ENCODE results near the gene CPN1.

CPN1 gene

DNA sequence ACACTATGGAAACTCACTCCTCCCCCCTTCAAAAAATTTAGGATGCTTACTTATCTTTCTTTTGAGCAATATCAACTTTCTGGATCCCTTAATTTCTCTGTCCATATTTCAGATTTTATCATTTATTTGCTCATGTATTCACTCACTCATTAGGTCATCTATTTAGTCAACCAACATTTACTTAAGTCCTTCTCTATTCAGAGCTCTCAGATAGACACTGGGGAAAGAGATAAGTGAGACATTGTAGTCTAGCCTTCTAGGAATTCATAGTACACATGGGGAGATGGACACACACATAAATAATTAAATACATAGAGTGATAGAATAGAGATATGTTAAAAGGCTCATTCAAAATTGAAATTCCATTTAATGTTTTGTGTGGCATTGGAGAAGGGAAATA, 9.2 kb downstream of the CPN1 start:
- TF ChIP-seq, protein P1, sequence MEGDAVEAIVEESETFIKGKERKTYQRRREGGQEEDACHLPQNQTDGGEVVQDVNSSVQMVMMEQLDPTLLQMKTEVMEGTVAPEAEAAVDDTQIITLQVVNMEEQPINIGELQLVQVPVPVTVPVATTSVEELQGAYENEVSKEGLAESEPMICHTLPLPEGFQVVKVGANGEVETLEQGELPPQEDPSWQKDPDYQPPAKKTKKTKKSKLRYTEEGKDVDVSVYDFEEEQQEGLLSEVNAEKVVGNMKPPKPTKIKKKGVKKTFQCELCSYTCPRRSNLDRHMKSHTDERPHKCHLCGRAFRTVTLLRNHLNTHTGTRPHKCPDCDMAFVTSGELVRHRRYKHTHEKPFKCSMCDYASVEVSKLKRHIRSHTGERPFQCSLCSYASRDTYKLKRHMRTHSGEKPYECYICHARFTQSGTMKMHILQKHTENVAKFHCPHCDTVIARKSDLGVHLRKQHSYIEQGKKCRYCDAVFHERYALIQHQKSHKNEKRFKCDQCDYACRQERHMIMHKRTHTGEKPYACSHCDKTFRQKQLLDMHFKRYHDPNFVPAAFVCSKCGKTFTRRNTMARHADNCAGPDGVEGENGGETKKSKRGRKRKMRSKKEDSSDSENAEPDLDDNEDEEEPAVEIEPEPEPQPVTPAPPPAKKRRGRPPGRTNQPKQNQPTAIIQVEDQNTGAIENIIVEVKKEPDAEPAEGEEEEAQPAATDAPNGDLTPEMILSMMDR (IDR thresholded peaks at IDR 0.05), result no peak

DNA sequence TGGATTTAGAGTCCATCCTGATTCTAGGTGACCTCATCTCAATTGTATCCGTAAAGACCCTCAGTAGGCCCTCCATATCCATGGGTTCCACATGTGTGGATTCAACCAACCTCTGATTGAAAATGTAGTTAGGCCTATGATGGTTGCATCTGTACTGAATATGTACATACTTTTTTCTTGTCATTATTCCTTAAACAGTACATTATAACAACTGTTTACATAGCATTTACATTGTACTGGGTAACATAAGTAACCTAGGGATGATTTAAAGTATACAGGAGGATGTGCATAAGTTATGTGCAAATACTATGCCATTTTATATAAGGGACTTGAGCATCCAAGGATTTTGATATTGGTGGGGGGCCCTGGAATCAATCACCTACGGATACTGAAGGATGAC, 10.1 kb downstream of the CPN1 start:
- TF ChIP-seq, protein P1 (IDR thresholded peaks at IDR 0.05), result no peak

DNA sequence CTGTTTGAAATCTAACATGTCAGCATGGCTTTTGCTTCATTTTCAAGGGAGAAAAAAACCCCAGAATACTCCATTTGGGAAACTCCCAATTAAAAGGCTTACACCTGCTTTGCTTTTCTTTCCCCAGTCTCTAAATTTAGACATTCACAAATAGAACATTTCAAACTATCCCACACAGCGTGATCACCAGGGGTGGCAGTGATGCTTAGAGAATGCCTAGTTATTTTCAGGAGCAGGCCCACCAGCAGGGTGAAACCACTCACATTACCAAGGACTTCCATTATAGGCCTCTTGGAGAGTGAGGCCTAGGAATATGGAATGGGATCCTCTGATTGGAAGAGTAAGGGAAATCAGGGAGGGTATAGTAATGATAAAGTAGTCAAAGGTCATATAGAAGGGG, 14.2 kb downstream of the CPN1 start:
- TF ChIP-seq, protein P1 (IDR thresholded peaks at IDR 0.05), result no peak

DNA sequence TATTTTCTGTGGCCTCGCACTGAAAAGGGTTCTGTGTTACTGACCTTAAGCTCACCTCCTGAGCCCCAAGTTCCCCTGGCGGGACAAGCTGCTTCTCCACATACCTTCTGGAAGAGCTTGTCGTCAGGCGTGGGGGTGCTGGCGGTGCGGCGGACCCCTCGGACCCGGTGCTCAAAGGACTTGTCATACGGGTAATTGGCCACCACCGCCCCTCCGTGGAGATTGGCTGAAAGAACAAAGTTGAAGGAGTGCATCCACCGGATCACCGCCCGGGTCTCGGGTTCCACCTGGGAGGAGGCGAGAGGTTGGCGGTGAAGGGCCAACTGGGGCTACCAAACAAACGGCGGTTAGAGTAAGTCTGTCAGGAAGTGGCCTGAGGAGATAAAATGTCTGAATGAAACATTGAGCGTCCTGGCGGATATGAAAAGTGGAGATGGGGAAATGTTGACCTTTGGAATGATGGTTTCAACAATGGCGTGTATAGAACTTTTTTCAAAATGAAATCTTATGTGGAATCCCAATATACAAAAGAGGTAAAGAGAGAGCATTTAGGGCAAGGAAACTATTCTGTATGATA, 16.5 kb downstream of the CPN1 start:
- TF ChIP-seq, protein P1 (IDR thresholded peaks at IDR 0.05), result no peak

DNA sequence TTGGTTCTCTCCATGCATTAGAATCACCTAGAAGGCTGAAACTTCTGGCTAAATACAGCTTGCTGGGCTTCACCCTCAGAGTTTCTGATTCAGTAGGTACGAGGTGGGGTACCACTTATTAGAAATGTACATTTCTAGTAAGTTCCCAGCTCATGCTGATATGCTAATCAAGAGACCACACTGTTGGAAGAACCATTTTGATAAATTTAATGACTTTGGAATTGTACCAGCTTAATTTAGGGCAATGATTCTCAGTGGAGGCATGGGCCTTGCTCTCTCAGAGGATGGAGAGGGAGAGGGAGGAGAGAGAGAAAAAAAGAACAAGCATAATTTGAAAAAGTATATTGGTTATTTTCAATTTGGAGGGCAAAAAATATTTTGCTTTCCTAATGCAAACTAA, 20.3 kb downstream of the CPN1 start:
- TF ChIP-seq, protein P1 (IDR thresholded peaks at IDR 0.05), result no peak

DNA sequence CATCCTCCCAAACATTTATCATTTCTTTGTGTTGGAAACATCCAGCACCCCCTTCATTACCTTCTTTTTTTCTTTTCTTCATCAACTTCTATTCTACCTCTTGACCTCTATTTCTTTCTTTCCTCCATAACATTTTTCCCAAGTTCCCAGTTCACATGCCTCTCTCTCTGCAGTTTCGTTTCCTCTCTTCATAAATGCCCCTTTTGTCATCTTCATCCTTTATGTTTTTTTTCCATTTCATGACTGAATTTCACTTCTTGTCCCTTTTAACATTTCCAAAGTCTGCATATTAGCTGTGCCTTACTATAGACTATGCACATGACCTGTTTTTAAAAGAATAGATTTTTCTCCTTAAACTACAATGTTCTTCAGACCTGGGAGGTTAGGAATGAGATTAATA, 23.7 kb downstream of the CPN1 start:
- TF ChIP-seq, protein P1 (IDR thresholded peaks at IDR 0.05), result no peak

DNA sequence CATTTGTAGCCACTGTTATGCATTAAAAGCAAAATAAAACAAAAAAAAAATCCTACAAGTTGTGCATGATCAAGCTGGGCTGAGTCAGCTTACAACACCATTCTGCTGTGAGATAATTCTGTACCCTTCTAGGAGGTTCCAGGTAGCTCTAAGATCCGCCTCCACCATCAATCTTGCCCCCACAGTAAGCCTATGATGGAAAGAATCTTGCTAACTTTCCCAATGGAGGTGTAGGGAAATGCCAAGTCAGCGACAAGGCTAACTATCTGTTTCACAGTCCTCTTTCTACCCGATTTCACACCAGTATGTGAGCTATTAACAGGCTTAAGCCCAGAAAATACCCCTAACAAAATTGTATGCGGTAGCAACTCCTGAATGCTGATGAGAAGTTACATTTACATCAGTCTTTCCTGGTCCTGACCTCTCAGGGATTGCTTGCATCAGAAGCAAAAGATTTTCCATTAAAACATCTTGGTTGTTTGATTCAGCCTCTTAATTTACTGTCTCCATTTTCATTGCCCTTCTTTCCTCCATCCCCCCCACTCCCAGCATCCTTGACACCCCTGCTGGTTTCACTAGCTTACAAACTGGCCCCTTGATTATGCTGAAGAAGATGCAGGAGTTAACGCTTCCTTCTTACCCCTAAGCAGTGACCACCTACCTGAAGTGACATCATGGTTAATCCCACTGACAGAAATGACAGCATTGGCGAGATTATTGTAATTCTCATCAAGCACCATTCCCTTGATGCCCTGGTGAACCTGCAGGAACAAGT, 27.8 kb downstream of the CPN1 start:
- TF ChIP-seq, protein P1 (IDR thresholded peaks at IDR 0.05), result no peak

All from LNCAP (cell line).